Measurements from ENCODE around the gene OTOP1.

OTOP1 gene

GRCh38 chr4:4185528-4185927, 41.2 kb downstream of the OTOP1 start:
- TF ChIP-seq CTCF (IDR thresholded peaks at IDR 0.05) = no peak

GRCh38 chr4:4182835-4183568, 43.7 kb downstream of the OTOP1 start:
- peak; percentile 82 for TF ChIP-seq CTCF (IDR thresholded peaks at IDR 0.05)

- no peak for TF ChIP-seq CTCF (IDR thresholded peaks at IDR 0.05)
Observed at GRCh38 chr4:4170596-4171150, 56.1 kb downstream of the OTOP1 start.

All from LNCAP (cell line).